GM18505 (cell line): ENCODE data around the gene LPAR1.

ENCODE experiments used
- ATAC-seq: cut with Tn5 transposase; IDR thresholded peaks from one replicate; pipeline ENCODE4 v1.9.1; 2021; ENCODE audit not compliant: unreplicated experiment
- POLR2A ChIP-seq: IDR thresholded peaks from 4 replicates; pipeline ENCODE4 v1.6.1; 2011; ENCODE audit warnings: borderline replicate concordance; ENCODE audit not compliant: insufficient read depth, insufficient read length; ENCODE audit errors: extremely low read depth

LPAR1 gene, protein sequence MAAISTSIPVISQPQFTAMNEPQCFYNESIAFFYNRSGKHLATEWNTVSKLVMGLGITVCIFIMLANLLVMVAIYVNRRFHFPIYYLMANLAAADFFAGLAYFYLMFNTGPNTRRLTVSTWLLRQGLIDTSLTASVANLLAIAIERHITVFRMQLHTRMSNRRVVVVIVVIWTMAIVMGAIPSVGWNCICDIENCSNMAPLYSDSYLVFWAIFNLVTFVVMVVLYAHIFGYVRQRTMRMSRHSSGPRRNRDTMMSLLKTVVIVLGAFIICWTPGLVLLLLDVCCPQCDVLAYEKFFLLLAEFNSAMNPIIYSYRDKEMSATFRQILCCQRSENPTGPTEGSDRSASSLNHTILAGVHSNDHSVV

DNA sequence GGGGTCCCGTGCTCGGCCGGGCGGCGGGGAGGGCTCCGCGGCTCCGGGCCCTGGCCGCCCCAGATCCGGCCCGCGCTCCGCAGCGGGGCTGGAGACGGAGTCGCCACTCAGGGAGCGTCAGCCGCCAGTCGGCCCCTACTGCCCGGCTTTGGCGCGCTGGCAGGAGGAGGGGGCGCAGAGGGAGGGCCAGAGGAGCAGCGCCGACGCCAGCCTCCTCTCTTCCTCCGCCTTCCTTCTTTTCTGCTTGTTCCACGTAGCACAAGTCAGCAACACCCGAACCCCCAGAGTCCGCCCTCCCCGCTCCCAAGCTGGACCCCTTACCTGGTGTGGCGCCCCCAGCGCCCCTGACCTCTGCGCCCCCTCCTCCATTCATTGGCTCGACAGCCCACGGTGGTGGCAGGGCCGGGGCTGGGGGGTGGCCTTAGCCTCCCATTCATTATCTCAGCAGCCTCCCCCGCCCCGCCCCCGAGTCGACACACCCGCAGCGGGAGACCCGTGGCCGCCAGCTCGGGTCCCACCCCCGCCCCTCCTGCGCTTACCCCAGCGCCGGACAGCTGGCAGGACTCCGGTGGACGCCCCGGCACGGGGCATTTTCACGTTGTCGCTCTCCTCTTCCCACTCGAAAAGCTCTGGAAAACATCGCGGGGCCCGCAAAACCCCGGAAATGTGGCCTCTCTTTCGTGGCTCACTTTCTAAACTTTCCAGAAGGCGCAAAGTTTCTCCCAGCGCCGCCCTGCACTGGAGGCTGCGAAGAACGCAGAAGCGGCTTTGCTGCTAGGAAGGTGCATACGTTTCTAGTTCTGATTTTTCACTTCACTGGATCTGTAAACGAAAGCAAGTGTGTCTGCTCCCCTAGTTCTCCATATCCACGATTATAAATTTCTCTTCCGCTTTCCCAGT, at the start of gene LPAR1:
Gene LPAR1, minus strand, starts transcription at position 140 of the 900 bp plus-strand sequence. CDS start 66,353 bp downstream, outside the sequence.
- no peak for TF ChIP-seq POLR2A
- peak; percentile 19 for ATAC-seq

DNA sequence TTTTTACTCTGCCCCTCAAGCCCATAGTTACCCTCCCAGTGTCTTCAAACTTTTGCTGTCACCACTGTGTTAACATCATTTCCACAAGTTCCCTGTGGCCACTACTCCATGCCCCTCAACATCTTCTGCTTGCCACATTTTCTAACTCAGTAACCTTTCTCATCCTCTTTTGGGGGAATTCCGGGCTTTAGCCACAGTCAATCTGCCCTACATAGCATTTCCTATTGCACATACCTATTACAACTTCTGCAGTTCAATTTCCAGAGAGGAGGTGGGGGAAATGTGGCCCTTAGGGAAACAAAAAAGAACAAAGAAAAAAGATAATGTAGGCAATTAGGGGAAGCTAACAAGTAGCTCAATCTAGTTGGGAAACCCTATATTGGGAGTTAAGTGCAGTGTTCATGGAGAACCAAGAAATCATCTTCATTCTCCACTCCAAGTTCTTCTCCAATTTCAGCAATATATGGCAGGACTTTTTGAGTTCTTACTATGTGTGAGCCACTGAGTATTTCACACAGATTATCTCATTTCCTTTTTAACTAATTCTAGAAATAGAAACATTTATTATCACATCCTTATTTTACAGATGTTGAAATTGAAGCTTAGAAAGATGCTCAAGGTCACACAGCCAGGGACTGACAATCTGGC, 40.2 kb upstream of the LPAR1 start:
- ATAC-seq: no peak
- no peak for TF ChIP-seq POLR2A

DNA sequence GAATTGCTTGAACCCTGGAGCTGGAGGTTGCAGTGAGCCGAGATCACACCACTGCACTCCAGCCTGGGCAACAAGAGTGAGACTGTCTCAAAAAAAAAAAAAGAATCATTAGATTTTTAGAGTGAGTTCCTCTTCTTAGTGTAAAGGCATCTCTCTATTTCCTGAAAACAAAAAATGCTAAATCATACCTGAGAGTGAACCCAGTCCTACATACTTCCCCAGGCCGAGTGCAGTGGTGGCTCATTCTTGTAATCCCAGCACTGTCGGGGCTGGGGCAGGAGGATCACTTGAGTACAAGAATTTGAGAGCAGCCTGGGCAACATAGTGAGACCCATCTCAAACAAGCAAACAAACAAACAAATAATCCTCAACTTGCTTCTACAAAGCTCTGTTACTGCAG, 38.2 kb upstream of the LPAR1 start:
- TF ChIP-seq POLR2A: no peak

GRCh38 chr9:111076042-111076441, 37.8 kb upstream of the LPAR1 start:
- no peak for TF ChIP-seq POLR2A
- ATAC-seq: no peak

More for the DNA sequence above, 38.2 kb upstream of the LPAR1 start:
- no peak for ATAC-seq

- no peak for TF ChIP-seq POLR2A
- ATAC-seq: no peak
Observed at GRCh38 chr9:111074395-111074794, 36.1 kb upstream of the LPAR1 start.

- no peak for ATAC-seq
- TF ChIP-seq POLR2A: no peak
Observed at GRCh38 chr9:111069183-111069582, 30.9 kb upstream of the LPAR1 start.

- TF ChIP-seq POLR2A: no peak
- ATAC-seq: no peak
Observed at GRCh38 chr9:111068771-111069170, 30.5 kb upstream of the LPAR1 start.

- TF ChIP-seq POLR2A: no peak
- ATAC-seq: no peak
Observed at GRCh38 chr9:111068383-111068730, 30.1 kb upstream of the LPAR1 start.

DNA sequence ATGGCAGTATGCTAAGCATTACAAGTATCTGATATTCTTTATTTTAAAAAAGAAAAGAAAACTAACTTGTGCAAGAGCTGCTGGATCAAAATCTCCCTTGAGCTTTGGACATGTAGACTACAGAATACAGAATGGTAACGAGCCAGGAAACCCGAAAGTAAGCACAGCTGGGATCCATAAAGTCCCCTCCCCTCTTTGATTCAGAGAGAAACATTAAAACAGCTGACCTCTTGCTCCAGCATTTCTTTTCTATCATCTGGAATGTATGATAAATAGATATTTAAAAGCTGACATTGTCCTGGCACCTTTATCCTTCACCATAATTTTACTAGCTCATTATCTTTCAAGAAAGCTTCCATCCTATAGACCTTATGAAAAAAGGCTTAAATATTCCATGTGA, 28.2 kb upstream of the LPAR1 start:
- ATAC-seq: no peak
- no peak for TF ChIP-seq POLR2A

DNA sequence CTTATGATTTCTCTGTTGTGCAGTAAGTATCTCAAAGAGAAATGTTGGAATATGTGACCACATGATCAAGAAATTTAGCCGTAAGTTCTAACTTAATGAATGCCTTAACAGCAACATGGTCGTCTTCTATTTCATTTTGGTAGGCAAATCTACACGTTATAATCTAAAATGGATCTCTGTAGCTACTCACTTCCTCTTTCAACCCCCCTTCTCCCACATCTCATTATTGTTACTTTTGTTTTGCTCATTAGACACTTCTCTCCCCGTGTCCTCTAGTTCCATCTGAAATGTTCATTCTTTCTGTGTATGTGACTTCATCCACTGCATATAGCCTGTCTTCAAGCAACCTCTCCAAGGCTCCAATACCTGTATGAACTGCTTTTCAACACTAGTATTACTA, 27.1 kb upstream of the LPAR1 start:
- no peak for ATAC-seq
- no peak for TF ChIP-seq POLR2A

- no peak for TF ChIP-seq POLR2A
- ATAC-seq: no peak
Observed at GRCh38 chr9:111064160-111064837, 26.0 kb upstream of the LPAR1 start.

DNA sequence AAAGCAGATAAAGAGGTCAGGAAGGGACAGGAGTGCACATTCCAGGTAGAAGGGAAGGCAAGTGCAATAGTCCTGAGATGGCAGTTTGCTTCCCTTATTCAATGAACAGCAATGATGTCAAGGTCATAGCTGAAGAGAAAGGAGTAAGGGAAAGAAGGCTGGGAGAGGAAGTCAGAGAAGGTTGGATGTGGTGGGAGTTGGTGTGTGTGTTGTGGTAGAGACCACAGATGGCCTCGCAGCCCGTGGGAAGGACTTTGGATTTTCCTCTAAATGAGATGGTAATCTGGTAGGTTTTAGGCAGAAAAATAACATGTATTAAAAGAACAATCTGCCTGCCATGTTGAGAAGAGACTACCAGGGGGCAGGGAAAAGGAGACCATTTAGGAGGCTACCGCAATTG, 25.1 kb upstream of the LPAR1 start:
- no peak for TF ChIP-seq POLR2A
- no peak for ATAC-seq

DNA sequence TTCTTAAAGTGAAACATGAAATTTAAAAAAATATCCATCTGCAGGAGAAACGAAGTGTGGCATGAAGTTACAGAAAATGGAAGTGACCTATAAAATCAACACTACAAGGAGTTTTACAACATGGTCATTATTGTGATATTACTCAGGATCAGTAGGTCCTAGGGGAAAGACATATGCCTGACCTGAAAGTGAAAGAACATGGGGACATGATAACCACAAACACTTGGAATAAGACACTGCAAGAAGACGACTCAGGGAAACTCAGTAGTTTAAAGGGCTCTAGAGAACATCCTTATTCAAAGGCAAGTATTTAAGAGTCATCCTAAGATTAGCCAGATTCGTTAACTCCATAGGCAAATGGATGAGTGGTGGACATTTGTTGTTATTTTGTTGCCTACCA, 19.9 kb upstream of the LPAR1 start:
- no peak for TF ChIP-seq POLR2A

More for the DNA sequence above, 19.9 kb upstream of the LPAR1 start:
- no peak for ATAC-seq
